Measurements from ENCODE around the gene VCL.

Gene VCL

GRCh38 chr10:74086317-74086716, 88.4 kb downstream of the VCL start:
- TF ChIP-seq CTCF (IDR thresholded peaks at IDR 0.05; ENCODE audit: low read depth, low read length) = no peak
- H3K36me3 ChIP-seq = peaks cover 8% of the 10 kb centered on the region
- H3K27me3 ChIP-seq = no peaks in the 10 kb centered on the region
- H3K4me1 ChIP-seq = no peaks in the 10 kb centered on the region
- DNase-seq = no peak
- no peak overlapping the region for H3K4me3 ChIP-seq (ENCODE audit: low read depth, low read length)
- H3K9me3 ChIP-seq = no peaks in the 10 kb centered on the region

- Histone ChIP-seq H3K9me3 (no peaks in the 10 kb centered on the region), H3K27me3 (no peaks in the 10 kb centered on the region), H3K4me3 (ENCODE audit: low read depth, low read length) (no peak overlapping the region), H3K36me3 (peaks cover 16% of the 10 kb centered on the region), H3K4me1 (no peaks in the 10 kb centered on the region)
- DNase-seq = no peak
- TF ChIP-seq CTCF (IDR thresholded peaks at IDR 0.05; ENCODE audit: low read depth, low read length) = no peak
Measured at GRCh38 chr10:74088722-74089121, 90.8 kb downstream of the VCL start.

GRCh38 chr10:74092372-74092771, 94.5 kb downstream of the VCL start:
- Histone ChIP-seq H3K9me3 (no peaks in the 10 kb centered on the region), H3K36me3 (peaks cover 24% of the 10 kb centered on the region), H3K27me3 (no peaks in the 10 kb centered on the region), H3K4me3 (ENCODE audit: low read depth, low read length) (no peak overlapping the region), H3K4me1 (no peaks in the 10 kb centered on the region)
- no peak for TF ChIP-seq CTCF (IDR thresholded peaks at IDR 0.05; ENCODE audit: low read depth, low read length)
- no peak for DNase-seq

- H3K36me3 ChIP-seq = peaks cover 28% of the 10 kb centered on the region
- no peaks in the 10 kb centered on the region for H3K9me3 ChIP-seq
- H3K4me1 ChIP-seq = no peaks in the 10 kb centered on the region
- H3K4me3 ChIP-seq (ENCODE audit: low read depth, low read length) = no peak overlapping the region
- DNase-seq = no peak
- H3K27me3 ChIP-seq = no peaks in the 10 kb centered on the region
- no peak for TF ChIP-seq CTCF (IDR thresholded peaks at IDR 0.05; ENCODE audit: low read depth, low read length)
Measured at GRCh38 chr10:74093530-74094164, 95.7 kb downstream of the VCL start.

- H3K9me3 ChIP-seq = no peaks in the 10 kb centered on the region
- TF ChIP-seq CTCF (IDR thresholded peaks at IDR 0.05; ENCODE audit: low read depth, low read length) = no peak
- no peaks in the 10 kb centered on the region for H3K4me1 ChIP-seq
- DNase-seq = no peak
- H3K27me3 ChIP-seq = no peaks in the 10 kb centered on the region
- peaks cover 28% of the 10 kb centered on the region for H3K36me3 ChIP-seq
- no peak overlapping the region for H3K4me3 ChIP-seq (ENCODE audit: low read depth, low read length)
Measured at GRCh38 chr10:74094231-74094630, 96.3 kb downstream of the VCL start.

- Histone ChIP-seq H3K4me1 (no peaks in the 10 kb centered on the region), H3K36me3 (peaks cover 29% of the 10 kb centered on the region), H3K27me3 (no peaks in the 10 kb centered on the region), H3K9me3 (no peaks in the 10 kb centered on the region), H3K4me3 (ENCODE audit: low read depth, low read length) (no peak overlapping the region)
- no peak for DNase-seq
- TF ChIP-seq CTCF (IDR thresholded peaks at IDR 0.05; ENCODE audit: low read depth, low read length) = no peak
Measured at GRCh38 chr10:74096777-74097176, 98.9 kb downstream of the VCL start.

All from BE2C (cell line).